Tongue (tissue), 2 donors: Measurements from ENCODE around the gene ENTPD3. TPM values are rescaled to one million over a fixed set of nuclear protein-coding genes. Genes with fewer than 3 reads are reported as not detected.
"Not testable (repeated sequence)": the region's sequence is repeated elsewhere in the genome, so short reads cannot be mapped to it uniquely, and the experiment has no call there.

Experiments used
- DNase-seq: peaks from one replicate; pipeline ENCODE4 v3.0.0-alpha.2; 2015
- total RNA-seq: library from RNA; depleted of rRNA; stranded (reverse); fragments of >200 nt; gene quantifications from one replicate; pipeline ENCODE4 v1.2.3, GENCODE V29; 2014

ENTPD3 gene
- total RNA-seq, 1 donor from 2014 or later, result 3.0 TPM

DNA sequence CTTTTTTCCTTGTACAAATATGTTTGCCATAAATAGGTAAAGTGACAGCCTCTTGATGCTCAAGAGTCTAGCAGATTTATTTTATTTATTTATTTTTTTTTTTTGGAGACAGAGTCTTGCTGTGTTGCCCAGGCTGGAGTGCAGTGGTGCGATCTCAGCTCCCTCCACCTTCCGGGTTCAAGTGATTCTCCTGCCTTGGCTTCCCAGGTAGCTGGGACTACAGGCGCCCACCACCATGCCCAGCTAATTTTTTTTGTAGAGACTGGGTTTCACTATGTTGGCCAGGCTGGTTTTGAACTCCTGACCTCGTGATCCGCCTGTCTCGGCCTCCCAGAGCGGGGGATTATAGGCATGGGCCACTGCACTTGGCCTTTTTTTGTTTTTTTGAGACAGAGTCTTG is 75.9 kb downstream of the ENTPD3 start:
- not testable (repeated sequence) for DNase-seq

DNA sequence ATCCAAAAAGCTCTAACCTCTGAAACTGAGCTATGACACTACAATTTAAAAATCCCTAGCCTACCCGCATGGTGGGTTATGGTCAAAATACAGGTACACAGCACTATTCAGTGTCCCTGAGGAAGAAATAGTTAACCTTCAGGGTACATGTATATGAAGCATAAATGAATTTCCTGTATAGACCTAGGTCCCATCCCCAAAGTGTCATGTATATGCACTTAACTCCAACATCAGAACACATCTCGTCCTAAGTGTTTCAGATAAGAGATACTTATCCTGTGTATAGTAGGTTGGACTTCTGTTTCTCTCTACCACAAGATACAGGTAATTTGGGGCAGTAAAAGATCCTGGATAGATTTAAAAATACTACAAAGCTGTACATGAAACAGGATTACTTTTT is 76.6 kb downstream of the ENTPD3 start:
- no peak for DNase-seq

DNA sequence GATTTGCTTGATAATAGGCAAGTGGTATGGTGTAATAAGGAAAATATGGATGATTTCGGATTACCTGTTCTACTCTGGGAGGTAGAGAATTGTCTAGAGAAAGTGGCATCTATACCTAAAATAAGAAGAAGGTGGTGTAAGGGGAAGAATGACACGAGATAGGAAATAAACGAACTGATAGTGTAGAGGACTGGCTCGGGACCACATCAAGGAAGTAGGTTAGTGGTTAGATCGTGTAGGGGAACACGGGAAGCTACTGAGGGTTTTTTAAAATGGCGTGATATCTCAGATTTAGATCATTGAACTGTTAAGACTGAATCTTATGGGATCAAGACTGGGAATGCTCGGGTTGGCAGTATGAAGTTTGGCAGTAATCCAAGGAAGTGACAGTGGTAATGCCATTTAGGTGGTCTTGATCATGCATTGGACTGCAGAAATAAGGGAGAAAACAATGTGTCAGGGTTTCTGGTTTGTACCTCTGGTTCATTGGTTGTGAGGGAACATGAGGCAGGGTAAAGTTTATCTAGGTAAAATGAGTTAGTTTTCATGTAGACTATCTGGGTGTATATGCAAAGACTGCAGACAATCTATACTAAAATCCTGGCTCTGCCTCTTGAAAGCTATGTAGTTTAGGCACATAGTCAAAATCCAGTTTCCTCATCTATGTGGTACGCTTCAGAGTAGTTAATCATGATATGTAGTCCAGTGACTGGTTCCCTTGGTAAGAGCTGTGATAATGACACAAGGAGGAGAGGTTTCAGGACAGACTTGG is 77.5 kb downstream of the ENTPD3 start:
- no peak for DNase-seq

DNA sequence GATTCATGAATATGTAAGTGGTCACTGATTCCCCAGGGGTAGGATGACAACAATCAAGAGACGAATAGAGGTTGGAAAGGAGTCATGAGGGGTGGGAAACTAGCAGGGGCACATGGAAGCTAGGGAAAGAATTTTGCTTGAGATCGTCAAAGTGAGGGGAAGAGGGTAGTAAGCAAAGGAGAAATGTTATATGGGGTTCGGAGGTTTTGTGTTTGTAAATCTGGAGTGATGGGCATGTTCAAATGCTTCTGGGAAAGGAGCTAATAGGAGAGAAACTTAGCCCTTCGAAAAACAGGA is 78.1 kb downstream of the ENTPD3 start:
- no peak for DNase-seq

DNA sequence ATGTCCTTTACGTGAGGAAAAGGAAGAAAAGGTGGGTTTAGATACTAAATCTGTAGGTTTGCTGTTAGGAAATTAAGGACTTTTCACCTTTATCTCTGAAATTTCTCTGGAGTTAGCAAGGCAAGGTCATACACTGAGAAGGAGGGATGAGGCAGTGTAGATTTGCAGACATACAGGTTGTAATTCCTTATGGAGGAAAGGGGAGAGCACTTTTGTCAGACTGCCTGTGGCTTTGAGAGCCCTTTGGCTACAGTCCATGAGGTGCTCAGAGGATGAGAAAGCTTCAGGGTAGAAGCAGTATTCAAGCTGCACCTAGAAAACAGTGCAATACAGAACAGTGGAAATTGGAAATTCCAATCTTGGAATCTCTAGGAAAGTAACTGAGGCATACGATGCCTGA is 78.5 kb downstream of the ENTPD3 start:
- DNase-seq, result no peak

DNA sequence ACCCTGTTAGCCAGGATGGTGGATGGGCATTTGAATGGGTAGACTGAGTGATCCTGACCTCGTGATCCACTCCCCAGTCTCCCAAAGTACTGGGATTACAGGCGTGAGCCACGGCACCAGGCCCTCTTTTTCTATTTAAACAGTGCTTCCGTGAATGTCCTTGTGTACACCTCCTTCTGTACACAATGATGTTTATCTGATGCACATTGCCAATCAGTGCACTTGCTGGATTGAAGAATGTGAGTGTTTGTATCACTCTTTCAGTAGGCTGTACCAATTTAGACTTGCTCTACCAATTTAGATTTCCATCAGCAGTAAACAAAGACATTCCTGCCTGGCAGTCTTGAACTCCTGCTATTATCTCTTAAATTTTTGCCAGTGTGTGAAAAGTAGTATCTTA is 81.0 kb downstream of the ENTPD3 start:
- DNase-seq, result no peak

DNA sequence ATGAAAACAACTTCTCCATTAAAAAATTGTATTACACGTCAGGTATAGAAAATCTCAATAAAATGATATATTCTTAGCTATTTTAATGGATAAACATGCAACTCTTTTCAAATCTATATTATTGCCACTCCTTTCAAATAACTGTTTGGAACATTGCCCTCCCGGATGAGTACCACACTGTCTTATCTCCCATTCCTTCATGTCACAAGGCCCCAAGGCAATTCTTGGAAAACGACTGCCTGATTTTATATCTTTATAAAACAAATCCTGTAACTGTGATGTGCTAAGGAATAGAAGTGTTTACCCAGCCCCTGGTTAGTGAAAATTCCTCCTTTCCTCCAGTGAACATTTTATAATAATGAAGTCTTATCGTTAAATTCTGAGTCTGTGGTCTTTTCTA is 83.7 kb downstream of the ENTPD3 start:
- DNase-seq, result no peak

DNA sequence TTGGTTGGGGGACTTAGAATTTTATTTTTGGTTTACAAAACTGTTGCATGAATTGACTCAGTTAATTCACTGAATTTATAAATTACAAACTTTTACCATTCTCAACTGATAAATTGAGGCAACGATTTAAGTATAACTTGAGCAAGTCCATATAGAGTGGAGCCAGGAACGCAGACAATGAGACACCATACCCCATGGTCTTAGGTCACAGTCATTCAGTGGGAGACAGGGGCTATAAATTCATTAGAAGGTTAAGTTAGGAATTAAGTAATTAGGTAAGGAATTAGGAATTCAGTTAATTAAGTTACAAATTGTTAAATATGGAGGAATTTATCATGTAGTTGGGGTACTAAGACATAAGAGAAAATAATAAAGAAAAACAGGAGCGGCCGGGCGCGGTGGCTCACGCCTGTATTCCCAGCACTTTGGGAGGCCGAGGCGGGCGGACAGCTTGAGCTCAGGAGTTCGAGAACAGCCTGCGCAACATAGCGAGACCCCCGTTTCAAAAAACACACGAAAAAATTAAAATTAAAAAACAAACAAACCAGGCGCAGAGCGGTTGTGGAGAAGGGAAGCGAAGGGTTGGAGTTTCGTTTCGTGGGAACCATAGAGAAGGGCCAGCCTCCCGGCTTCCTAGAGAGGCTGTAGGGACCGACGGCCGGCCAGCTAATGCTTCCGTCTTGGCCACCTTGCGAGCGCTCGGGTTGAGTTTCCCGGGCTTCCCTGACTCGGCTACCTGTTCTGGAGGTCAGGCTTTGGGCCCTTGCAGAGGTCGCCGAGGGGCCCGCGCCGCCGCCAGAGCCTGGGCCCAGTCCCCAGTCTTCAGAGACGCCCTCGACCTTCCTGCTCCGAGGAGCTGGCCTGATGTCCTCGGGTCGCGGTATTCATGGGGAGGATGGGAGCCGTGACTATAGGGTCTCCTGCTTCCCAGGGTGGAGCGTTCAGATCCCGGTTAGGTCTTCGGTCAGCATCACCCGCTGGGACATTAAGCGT is 89.8 kb downstream of the ENTPD3 start, which contains the start of gene ZNF619:
Gene ZNF619, plus strand, starts transcription at position 645 of the 993 bp plus-strand sequence. CDS start 858 bp downstream, outside the sequence.
- DNase-seq, result peak; percentile 83

DNA sequence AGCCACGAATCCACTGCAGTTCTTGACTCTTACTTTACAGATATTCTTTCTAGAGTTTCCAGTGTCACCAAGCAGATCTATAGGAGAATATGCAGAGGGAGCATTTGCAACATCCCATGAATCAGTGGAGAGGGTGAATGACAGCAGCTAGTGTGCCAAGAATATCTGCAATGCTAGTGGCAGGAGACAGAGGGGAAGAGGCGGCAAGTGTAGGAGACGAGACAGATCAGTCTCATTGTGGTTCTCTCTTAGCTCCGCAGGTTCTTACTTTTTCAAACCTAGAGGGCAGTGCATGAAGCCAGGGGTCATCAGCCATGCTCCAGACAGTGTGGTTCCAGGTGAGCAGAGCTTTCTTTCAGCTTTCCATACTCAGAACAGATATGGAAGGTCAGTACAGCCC is 90.7 kb downstream of the ENTPD3 start:
- no peak for DNase-seq

Other genes starting within 250 kb of the ENTPD3 start
- gene EIF1B, start 77.5 kb upstream of the ENTPD3 start, total RNA-seq, result 13.8 TPM
- gene RPL14, start 70.2 kb downstream of the ENTPD3 start, total RNA-seq, result 547 TPM
- 8.4 TPM for gene ZNF619, start 89.9 kb downstream of the ENTPD3 start, total RNA-seq
- gene ZNF620, start 118.9 kb downstream of the ENTPD3 start, total RNA-seq, result 3.0 TPM
- 13.3 TPM for gene ZNF621, start 137.8 kb downstream of the ENTPD3 start, total RNA-seq